ENCODE data around the gene GPN3.
"Not testable (repeated sequence)": the region's sequence is repeated elsewhere in the genome, so short reads cannot be mapped to it uniquely, and the experiment has no call there.

- TF ChIP-seq CTCF (IDR thresholded peaks at IDR 0.05); EZH2 (IDR thresholded peaks at IDR 0.05; ENCODE audit: borderline replicate concordance, insufficient read depth, low read depth, low read length, poor library complexity, severe bottlenecking): not testable (repeated sequence)
Measured at GRCh38 chr12:110461189-110461588, 6.9 kb downstream of the GPN3 start.
